Stimulated activated CD4-positive, alpha-beta T cell treated with anti-CD3 and anti-CD28 coated beads, TNF-alpha, amount 100 ng/mL, for 48 hours (primary cell): ENCODE data around the gene ANKRD45.
"Not testable (repeated sequence)": the region's sequence is repeated elsewhere in the genome, so short reads cannot be mapped to it uniquely, and the experiment has no call there.

Experiments used
- DNase-seq, 3 donors: peaks; one replicate each; pipeline ENCODE4 v3.0.0-alpha.2; 2020; ENCODE audit warnings: low read depth in 3 of 3

Gene ANKRD45

GRCh38 chr1:173642450-173643139, 27.1 kb downstream of the ANKRD45 start:
- not testable (repeated sequence) for DNase-seq

- no peak for DNase-seq
Observed at GRCh38 chr1:173639102-173639501, 30.5 kb downstream of the ANKRD45 start.

- DNase-seq = no peak
Observed at GRCh38 chr1:173638043-173639021, 31.3 kb downstream of the ANKRD45 start.

GRCh38 chr1:173637236-173638042, 32.2 kb downstream of the ANKRD45 start:
- DNase-seq = not testable (repeated sequence)

GRCh38 chr1:173635116-173635515, 34.5 kb downstream of the ANKRD45 start, which contains the start of gene TEX50:
TSS of gene TEX50 (plus strand) at chr1:173635338. CDS start at chr1:173635522, 184 bp downstream.
- no peak for DNase-seq

GRCh38 chr1:173628888-173629287, 40.8 kb downstream of the ANKRD45 start:
- no peak for DNase-seq

GRCh38 chr1:173627269-173627668, 42.4 kb downstream of the ANKRD45 start:
- no peak for DNase-seq

GRCh38 chr1:173616859-173617258, 52.8 kb downstream of the ANKRD45 start:
- DNase-seq = no peak

GRCh38 chr1:173613086-173613485, 56.6 kb downstream of the ANKRD45 start:
- DNase-seq = not testable (repeated sequence)

GRCh38 chr1:173608503-173609216, 61.0 kb downstream of the ANKRD45 start:
- no peak for DNase-seq

GRCh38 chr1:173603056-173603591, 66.5 kb downstream of the ANKRD45 start, which contains the start of gene SLC9C2:
TSS of gene SLC9C2 (minus strand) at chr1:173603072. CDS start at chr1:173601776, 1,296 bp downstream.
- DNase-seq = no peak

GRCh38 chr1:173601588-173601987, 68.1 kb downstream of the ANKRD45 start:
- DNase-seq = no peak

GRCh38 chr1:173596097-173596825, 73.4 kb downstream of the ANKRD45 start:
- no peak for DNase-seq

GRCh38 chr1:173591138-173591537, 78.5 kb downstream of the ANKRD45 start:
- DNase-seq = not testable (repeated sequence)

- no peak for DNase-seq
Observed at GRCh38 chr1:173590557-173590956, 79.1 kb downstream of the ANKRD45 start.

GRCh38 chr1:173581383-173582079, 88.1 kb downstream of the ANKRD45 start:
- no peak for DNase-seq

GRCh38 chr1:173580658-173581057, 89.0 kb downstream of the ANKRD45 start:
- DNase-seq = no peak

- DNase-seq = no peak
Observed at GRCh38 chr1:173580071-173580470, 89.6 kb downstream of the ANKRD45 start.

- no peak for DNase-seq
Observed at GRCh38 chr1:173573596-173573995, 96.1 kb downstream of the ANKRD45 start.
